AG08396 (cell line): Measurements from ENCODE around the gene CFAP54.
"Not testable (repeated sequence)": the region's sequence is repeated elsewhere in the genome, so short reads cannot be mapped to it uniquely, and the experiment has no call there.

Experiments
- DNase-seq: peaks from one replicate; pipeline ENCODE4 v3.0.0; 2012; ENCODE audit warnings: low spot score, mixed read lengths

CFAP54 gene, protein sequence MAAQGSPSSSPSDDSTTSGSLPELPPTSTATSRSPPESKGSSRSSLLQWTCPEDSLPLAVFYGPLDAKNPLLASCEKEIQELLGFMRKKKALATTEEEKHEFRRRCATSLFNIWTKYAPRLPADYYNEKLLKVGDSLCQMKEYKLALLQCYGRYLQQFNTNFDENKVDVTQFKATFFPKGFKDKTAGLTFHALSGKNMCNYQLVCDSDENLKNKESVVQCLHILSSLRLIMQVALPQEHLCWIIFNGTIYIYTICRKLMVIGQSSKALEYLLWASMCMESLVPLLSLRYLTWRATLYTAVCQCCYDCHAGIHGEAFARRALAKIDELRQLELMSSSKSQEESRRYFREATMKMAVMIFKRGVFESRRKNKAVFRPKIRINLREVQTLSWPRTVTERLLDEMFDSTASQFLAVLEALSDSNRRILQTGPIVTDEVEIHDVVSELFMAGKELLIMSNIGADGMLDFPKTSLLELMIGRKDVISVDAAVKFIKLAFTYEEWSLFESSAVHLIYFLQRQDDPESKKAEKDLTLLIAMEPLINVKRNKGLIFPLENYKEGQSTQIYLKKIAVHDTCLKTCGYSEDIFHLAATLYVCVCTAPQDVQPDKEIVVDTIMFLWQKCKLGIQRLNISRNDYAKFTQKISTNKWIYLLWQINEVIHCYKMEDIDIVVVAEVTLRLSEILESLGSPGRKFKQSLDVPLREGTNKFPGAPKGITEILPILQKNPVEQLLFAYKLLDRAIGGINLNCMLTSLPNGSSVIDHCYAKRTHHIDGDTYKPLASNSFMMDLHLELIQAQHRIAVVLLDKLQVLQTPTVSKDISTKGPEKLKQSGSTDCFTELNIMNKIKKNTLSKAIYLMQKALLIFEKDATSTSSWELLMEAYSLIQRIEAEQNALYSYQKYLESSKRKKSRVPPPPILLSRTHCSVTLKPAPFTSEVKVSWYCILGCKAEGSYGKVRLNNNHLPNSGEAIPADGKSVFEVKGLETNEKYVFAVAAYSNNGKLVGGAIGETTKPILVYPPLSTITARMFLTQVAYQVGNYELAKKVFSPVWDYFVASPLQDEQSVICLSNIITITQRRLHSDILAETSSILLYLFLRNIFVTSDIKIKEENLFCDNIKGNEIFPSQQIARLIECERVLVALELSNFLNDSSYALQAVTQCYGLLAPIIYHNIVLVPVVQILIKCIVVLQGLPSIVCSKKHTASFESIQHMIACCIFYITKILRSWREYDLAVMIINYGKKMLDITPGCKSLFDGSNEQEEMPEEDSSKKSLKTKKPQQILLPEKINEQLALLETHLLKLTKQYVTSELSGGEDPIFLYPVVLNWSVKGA (N-terminal part only)

DNA sequence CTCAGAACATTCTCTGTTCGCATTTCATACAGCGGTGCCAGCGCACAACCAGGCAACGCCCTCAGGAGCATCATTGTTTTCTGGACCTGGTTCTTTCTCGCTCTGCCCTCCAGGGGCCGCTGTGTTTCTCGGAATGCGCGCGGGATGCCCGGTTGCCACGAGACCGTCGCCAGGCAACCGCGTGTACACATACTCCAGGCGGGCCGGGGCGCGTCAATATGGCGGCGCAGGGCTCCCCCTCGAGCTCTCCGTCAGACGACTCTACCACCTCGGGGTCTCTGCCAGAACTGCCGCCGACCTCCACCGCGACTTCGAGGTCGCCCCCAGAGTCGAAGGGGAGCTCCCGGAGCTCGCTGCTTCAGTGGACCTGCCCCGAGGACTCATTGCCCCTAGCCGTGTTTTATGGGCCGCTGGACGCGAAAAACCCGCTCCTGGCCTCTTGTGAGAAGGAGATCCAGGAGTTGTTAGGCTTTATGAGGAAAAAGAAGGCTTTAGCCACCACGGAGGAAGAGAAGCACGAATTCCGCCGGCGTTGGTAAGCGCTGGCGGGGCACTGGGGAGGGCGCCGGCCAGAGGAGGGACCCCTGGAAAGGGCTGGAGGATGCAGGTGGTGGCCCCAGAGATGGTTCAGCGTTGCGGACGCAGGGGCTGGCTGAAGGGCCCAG lies at the start of gene CFAP54:
CFAP54 (plus strand) TSS at position 186 of the 665 bp plus-strand sequence; CDS start at position 219, 33 bp downstream.
- DNase-seq, result peak; percentile 92

DNA sequence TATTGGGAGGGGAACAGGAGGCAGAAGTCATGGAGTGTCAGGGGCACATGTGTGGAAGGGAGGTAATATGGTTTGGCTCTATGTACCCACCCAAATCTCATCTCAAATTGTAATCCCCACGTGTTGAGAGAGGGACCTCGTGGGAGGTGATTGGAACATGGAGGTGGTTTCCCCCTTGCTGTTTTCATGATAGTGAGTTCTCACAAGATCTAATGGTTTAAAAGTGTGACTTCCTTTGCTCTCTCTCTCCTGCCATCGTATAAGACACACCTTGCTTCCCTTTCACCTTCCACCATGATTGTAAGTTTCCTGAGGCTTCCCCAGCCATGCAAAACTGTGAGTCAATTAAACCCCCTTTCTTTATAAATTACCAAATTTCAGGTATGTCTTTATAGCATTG lies 47.6 kb upstream of the CFAP54 start:
- DNase-seq, result no peak

DNA sequence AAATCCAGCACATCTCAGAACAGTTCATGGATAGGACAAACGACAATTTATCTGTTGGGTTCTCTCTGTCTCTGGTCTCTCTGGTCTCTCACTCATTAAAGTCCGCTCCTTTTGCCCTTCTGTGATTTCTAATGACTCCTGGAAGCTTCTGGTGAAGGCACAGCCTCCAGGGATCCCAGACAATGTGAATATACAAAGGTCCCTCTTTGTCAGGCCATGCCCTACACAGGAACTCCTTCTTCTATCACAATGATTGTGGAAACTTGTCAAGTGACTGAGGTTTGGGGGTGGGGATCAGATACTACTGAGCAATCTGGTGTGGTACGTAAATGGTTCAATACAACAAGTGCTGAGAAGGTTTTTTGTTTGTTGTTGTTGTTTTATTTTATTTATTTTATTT lies 46.5 kb upstream of the CFAP54 start:
- DNase-seq, result no peak

DNA sequence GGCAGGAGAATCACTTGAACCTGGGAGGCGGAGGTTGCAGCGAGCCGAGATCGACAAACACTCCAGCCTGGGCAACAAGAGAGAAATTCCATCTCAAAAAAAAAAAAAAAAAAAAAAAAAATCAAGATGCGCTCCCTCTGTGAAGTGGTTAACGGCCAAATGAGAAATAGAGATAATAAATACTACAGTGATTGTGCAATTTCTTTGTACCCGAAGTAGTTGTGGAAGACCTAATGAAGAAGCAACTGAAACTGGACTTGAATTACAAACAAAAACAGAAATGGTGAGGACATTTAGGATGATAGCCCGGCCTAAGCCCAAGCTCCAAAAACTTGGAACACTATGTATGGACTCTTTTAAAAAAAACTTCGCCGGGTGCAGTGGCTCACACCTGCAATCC lies 45.0 kb upstream of the CFAP54 start:
- DNase-seq, result no peak

DNA sequence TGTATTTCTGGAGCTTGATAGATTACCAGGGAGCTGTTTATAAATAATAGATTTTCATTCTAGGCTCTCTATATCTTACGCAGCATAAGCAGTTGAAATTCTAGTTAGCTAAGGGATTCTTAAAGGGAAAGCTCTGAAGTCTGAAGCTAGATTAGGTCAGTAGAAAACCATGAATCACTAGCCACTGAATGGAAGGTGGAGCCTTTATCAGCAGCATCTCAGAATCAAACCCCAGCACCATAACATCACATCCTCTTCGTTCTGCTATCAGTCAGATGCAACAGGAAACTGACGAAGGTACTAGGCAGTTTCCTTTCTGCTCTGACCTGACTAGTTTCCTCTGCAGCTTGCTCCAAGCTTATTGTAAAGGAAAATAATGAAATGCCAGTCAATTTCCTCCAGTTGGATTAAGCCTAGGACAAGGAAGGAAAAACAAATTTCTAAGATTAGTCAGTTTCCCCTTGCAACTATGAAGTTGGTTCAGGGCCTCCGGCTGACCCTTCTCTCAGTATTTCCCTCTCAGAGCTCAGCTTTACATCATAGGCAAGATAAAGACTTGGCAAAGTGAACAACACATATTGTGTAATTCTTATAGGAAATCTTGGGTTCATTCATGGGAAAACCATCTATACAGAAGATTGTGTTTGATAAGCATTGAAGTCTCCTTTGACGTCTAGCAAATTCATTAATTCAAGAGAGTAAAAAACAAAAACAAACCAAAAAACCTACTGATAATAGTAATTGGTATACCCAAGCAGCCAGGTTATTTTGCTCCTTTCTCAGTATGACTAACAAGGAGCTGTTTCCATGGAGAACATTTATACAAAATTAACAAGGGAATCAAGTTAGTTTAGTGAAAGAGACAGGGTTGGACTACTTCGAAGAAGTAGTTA lies 43.4 kb upstream of the CFAP54 start:
- peak; percentile 37 for DNase-seq

DNA sequence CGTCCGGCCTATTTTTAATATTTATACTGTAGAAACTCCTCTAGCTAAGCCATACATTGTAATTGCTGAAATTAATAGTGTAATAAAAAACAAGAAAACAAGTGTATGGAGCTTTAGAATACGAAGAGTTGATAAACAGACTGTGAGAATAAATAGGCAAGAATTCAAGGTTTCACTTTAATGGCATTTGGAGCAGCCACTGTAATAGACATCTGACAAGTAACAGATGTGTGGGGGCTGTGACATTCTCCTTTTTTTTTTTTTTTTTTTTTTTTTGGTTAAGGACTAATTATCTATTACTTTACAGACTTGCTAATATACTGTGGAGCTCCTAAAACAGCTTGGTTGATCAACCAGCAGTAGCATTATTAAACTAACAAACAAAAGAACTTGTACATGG lies 42.1 kb upstream of the CFAP54 start:
- DNase-seq, result no peak

DNA sequence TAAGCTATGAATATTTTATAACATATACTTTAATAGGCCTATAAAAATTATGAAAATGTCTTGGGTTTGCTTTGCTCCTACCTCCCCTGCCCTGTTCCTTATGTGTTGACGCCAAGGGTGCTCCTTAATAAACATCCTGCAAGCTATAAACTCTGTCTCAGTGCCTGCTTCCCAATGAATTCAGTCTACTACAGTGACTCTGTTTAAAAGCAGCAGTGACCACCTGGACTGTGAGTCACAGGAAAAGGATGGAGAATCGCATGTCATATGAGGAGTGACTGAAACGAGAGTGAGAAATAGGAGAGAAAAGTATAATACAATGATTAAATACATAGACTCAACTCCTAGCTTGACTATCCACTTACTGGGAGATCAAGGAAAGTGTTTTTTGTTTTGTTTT lies 41.1 kb upstream of the CFAP54 start:
- peak; percentile 12 for DNase-seq

DNA sequence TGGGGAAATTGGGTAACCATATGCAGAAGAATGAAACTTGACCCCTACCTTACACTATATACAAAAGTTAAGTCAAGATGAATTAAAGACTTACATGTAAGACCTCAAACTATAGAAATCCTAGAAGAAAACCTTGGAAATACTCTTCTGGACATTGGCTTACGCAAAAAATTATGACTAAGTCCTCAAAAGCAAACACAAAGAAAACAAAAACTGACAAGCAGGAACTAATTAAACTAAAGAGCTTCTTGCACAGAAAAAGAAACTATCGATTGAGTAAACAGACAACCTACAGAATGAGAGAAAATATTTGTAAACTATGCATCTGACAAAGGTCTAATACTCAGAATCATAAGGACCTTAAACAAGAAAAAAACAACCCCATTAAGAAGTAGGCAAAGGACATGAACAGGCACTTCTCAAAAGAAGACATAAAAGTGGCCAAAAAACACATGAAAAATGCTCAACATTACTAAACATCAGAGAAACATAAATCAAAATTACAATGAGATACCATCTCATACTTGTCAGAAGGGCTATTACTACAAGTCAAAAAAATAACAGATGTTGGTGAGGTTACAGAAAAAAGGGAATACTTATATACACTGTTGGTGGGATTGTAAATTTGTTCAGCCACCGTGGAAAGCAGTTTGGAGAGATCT lies 37.0 kb upstream of the CFAP54 start:
- DNase-seq, result no peak

DNA sequence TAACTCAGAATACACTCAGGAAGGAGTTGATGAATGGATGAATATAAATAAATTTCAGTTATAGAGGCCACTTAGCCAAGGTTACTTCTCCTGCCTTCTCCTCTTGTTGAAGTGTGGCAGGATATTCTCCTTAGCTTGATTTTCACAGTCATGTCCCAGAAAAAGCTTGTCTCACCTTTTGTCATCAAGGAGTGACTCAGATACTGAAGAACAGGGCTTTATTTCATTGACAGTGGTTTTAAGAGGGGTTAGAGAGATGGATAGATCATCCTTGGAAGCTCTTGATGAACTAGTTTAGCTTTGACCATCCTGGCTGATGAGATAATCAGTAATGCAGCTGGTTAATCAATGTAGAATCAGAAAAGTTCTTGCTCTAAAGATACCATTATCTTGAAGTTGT lies 35.0 kb upstream of the CFAP54 start:
- DNase-seq, result no peak

DNA sequence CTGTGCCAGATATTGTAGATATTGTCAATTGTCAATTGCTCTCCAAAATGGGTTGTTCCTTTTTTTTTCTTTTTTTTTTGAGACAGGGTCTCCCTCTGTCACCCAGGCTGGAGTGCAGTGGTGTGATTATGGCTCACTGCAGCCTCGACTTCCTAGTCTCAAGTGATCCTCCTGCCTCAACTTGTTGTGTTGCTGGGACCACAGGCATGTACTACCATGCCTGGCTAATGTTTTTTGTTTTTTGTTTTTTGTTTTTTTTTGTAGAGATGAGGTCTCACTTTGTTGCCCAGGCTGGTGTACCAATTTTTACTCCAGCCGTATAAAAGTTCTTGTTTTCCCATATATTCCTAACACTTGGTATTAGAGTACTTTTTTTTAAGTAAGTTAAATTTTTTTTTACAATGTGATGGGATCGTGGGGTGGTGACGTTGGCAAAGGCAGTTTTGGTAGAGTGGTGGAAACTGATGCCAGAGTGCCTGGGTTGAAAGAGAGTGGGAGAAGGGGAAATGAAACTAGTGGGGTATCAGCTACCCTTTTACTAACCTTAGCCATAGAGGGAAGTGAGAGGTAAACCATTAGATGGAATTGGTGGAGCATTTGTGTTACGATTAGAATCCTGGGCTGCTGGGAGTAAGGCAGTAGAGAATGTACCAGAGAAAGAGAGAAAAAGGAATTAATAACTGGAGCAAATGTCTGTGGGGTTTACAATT lies 33.0 kb upstream of the CFAP54 start:
- no peak for DNase-seq

DNA sequence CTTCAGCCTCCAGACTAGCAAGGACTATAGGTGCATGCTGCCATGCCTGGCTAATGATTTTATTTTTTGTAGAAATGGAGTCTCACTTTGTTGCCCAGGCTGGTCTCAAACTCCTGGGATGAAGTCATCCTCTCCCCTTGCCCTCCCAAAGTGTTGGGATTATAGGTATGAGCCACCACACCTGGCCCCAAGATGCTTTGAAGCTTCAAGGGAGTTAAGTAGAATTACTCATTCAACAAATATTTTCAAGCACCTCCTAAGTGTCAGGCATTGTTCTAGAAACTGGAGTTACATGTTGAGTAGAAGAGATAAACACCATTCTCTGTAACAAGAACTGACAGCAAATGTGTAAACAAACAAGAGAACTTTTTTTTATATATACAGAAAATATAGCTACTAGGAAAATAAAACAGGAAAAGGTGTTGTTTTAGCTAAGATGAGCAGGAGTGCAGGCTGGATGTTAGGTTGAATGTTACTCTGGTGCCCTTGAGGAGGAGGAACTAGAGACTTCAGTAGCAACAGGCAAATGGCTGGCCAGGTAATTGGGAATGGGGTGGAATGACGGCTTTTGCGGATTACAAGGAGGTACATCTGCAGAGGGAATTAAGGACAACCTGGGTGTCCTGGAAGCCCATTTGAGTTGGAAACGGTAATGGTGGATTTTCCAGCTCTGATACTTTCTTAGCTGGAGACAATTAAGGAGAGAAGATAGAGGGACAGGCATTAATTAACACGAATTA lies 32.0 kb upstream of the CFAP54 start:
- no peak for DNase-seq

DNA sequence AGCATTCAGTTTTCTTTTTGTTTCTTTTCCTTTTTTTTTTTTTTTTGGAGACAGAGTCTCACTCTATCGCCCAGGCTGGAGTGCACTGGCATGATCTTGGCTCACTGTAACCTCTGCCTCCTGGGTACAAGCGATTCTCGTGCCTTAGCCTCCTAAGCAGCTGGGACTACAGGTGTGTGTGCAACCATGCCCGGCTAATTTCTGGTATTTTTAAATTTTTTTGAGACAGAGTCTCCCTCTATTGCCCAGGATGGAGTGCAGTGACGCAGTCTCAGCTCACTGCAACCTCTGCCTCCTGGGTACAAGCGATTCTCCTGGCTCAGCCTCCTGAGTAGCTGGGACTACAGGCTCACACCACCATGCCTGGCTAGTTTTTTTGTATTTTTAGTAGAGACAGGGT lies 30.1 kb upstream of the CFAP54 start:
- not testable (repeated sequence) for DNase-seq

DNA sequence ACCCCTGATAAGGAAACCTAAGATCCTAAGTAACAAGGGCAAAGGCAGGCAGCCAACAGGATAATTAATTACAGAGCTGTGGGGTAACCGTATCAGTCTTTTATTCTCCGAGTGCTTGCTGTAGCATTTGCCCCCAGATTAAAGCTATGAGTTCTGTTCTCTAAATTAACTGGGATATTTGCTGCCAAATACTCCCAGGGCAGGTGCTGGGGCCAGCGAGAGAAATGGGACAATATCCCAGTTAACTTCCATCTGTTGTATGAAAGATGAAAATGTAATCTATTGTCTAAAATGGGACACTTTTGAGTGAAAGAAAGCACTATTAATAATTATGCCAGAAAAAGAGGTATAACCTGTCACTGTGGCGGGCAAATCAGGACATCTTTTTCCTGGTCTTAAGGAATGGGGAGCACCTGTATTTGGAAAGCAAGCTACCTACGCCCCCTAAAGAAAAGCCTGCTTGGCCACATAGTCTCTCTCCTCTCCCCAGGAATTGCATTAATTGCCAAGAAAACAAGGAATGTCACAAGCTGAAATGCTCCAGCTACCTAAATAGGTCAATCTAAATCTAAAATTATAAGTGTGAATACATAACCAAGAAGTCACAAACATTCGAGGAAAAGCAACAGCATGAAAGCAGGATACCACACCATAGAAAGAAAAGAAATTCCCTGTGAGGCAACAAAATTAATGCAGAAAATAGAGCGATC lies 26.7 kb upstream of the CFAP54 start:
- DNase-seq, result no peak

DNA sequence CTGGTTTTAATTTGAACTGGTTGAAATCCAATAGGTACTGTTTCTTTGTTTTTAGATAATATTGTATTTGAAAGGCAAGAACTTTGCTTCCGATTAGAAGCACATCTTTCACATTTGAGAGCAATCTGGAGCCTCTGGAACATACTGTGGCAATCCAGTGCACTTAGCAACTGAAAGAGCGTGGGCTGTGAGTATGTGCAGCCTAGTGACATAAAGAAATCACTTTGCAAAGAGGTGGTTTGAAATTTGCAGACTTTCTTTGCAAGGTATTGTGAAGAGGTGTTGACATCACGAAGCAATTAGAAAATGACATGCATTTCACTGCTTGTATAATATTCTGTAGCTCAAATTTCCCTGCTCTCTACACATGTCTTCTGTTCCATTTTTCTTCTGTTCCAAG lies 23.5 kb upstream of the CFAP54 start:
- DNase-seq, result no peak

DNA sequence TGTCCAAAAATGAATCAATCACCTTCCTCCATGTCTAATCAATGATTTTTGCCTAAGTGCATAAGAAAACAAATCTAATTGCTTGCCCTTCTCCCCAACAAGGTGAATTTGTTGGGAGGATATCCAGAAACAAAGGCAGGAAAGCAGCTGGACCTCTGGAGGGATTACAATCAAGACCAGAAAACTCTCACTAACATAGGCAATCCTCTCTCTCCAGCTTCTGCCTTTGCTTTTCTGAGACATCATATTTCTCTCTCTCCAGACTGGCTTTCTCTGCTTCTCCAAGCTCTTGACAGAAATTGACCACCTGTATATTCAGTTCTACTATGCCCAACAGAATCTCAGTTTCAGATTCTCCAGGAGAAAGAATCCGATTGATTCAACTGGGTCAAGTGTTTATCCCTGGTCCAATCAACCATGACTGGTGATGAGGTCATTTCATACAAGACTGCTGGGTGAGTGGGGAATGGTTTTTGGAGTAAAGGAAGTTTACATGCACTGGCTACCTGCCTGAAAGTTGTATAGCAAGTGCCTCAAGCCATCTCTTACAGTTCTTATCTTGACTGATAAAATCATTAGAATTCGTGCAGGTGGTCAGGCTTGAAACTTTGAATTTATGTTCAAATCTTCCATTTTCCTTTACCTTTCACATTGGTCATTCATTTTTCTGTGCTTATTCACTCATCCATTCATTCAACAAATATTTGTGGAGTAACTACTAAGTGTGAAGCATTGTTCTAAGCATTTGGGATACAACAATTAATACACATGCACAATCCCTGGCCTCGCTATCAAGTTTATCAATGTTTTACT lies 22.2 kb upstream of the CFAP54 start:
- no peak for DNase-seq

DNA sequence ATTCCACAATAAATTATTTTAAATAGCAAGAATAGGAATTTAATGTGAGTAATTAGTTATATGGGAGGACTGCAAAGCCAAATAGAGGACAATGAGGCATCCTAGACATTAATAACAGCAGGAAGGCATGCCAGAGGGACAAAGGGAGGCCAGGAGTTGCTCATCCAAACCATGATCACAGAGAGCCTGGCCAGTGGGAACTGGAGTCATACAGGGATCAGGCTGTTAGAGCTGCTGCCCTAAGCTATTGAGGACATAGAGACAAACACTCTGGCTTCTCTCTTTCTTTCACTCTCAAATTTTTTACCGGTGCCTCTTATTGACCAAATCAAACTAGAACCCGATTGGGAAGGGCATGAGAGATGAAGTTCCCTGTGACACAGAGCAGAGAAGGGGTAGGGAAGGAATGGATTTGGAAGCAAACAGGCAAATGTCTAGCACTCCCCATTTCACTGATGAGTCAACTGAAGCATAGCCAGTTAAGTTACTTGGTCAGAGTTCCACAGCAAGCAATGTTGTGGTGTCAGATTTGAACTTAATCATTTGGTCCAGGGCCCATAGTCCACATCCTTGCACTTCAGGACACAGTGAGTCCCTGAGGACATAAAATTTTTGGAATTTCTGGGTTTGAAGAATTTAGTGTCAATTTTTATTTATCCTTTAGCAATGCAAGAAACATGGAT lies 17.9 kb upstream of the CFAP54 start:
- DNase-seq, result peak; percentile 65

DNA sequence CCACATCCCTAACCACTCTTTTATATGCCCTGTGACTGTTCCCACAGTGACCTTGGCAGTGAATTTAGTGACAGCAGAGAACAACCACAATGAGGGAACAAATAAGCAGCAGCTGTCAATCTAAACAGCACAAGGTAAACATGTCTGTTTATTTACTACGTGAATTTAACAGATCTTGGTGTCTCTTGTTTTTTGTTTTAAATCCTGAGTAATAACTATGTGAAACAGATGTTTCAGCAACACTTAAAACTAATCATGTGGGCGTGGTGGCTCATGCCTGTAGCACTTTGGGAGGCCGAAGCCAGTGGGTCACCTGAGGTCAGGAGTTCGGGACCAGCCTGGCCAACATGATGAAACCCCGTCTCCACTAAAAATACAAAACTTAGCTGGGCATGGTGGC lies 17.0 kb upstream of the CFAP54 start:
- DNase-seq, result no peak
